ENCODE data around the gene RPL27. TPM values are rescaled to one million over a fixed set of nuclear protein-coding genes. Genes with fewer than 3 reads are reported as not detected.

RPL27 gene
- total and polyA plus RNA-seq, 2 donors (not counting 3 experiments of a cell fraction or from before 2014, with no cell fraction given), result 1,014 to 2,467 TPM

GRCh38 chr17:43033948-43034881, 36.0 kb downstream of the RPL27 start:
- CTCF ChIA-PET, result interaction anchor here (1.8 kb wide), 1 partner anchor 10 kb away, joined by 6 read pairs; no protein-coding TSS in a partner anchor
- H3K9me3 ChIP-seq (replicated peaks; ENCODE audit: control insufficient read depth, insufficient read depth, low read length), result no peaks in the 10 kb centered on the region
- TF ChIP-seq POLR2A (IDR thresholded peaks at IDR 0.05; ENCODE audit: low read depth, low read length) (no peak), CTCF (IDR thresholded peaks at IDR 0.05; ENCODE audit: extremely low read depth in 1 of 2, insufficient read depth in 1 of 2, low read depth in 1 of 2, low read length in 2 of 2) (no peak), MYC (IDR thresholded peaks at IDR 0.05; ENCODE audit: low read depth, low read length) (no peak), GATA2 (IDR thresholded peaks at IDR 0.05; ENCODE audit: insufficient read depth, insufficient read length, low read depth, low read length) (no peak), POLR2AphosphoS5 (IDR thresholded peaks at IDR 0.05; ENCODE audit: insufficient read depth, low read depth, low read length) (no peak), MAX (IDR thresholded peaks at IDR 0.05; ENCODE audit: insufficient read depth, insufficient read length) (no peak), JUN (IDR thresholded peaks at IDR 0.05; ENCODE audit: borderline replicate concordance, insufficient read depth, insufficient read length, low read depth) (no peak), EZH2 (IDR thresholded peaks at IDR 0.05; ENCODE audit: borderline replicate concordance, low read depth, low read length, severe bottlenecking) (no peak), FOS (IDR thresholded peaks at IDR 0.05; ENCODE audit: borderline replicate concordance, insufficient read depth, low read length) (no peak)
- no peak overlapping the region for H2AFZ ChIP-seq (ENCODE audit: low read depth, low read length)
- no peak overlapping the region for H3K4me2 ChIP-seq (ENCODE audit: insufficient read depth, low read length)
- H3K4me3 ChIP-seq (replicated peaks in 1 of 3; ENCODE audit: insufficient read depth in 1 of 3, low read depth in 1 of 3, low read length in 3 of 3), result no peak overlapping the region
- no TSS peak for BruUV-seq (replicated peaks)
- dilution Hi-C loops (cut with MboI; ENCODE audit: extremely low pct_ligation_motif_present, low sequenced_read_pairs) (no loop called here), intact Hi-C loops (cut with micrococcal nuclease) (no loop called here)
- no peaks in the 10 kb centered on the region for H3K9me1 ChIP-seq (replicated peaks; ENCODE audit: control insufficient read depth, extremely low read depth, insufficient read depth, low read length)
- DNase-seq (ENCODE audit: low read depth, low spot score) (no peak), FAIRE-seq (no peak)
- no peak overlapping the region for H3K9ac ChIP-seq (replicated peaks; ENCODE audit: extremely low read depth, insufficient read depth, low read length)
- no peaks in the 10 kb centered on the region for H4K20me1 ChIP-seq (replicated peaks; ENCODE audit: control insufficient read depth, extremely low read depth, insufficient read depth, low read length)
- H3K27me3 ChIP-seq (ENCODE audit: control insufficient read depth in 2 of 2, insufficient read depth in 2 of 2, low read length in 2 of 2), result peaks cover 0 to 1% of the 10 kb centered on the region in 2 experiments
- H3K4me1 ChIP-seq (ENCODE audit: control insufficient read depth, extremely low read depth, insufficient read depth, low read length), result no peaks in the 10 kb centered on the region
- POLR2A ChIA-PET, result no interaction called here
- H3K36me3 ChIP-seq (ENCODE audit: control insufficient read depth in 2 of 2, extremely low read depth in 1 of 2, insufficient read depth in 2 of 2, low read length in 2 of 2), result no peaks in the 10 kb centered on the region
- H3K79me2 ChIP-seq (ENCODE audit: control insufficient read depth, insufficient read depth, low read length), result no peaks in the 10 kb centered on the region
- H3K27ac ChIP-seq (ENCODE audit: insufficient read depth, low read depth, low read length), result no peak overlapping the region

All from endothelial cell of umbilical vein (primary cell).